ENCODE measurements around the gene TADA3. TPM values are rescaled to one million over a fixed set of nuclear protein-coding genes. Genes with fewer than 3 reads are reported as not detected.
"Not testable (repeated sequence)": the region's sequence is repeated elsewhere in the genome, so short reads cannot be mapped to it uniquely, and the experiment has no call there.

TADA3 gene
- total RNA-seq, 1 donor from 2014 or later, result 54.3 TPM

- no peaks in the 10 kb centered on the region for H3K27me3 Mint-ChIP-seq
- no peaks in the 10 kb centered on the region for H3K9me3 Mint-ChIP-seq
- no peak overlapping the region for H3K27ac Mint-ChIP-seq
- H3K36me3 Mint-ChIP-seq, result peaks cover 4% of the 10 kb centered on the region
- TF ChIP-seq, protein P1, sequence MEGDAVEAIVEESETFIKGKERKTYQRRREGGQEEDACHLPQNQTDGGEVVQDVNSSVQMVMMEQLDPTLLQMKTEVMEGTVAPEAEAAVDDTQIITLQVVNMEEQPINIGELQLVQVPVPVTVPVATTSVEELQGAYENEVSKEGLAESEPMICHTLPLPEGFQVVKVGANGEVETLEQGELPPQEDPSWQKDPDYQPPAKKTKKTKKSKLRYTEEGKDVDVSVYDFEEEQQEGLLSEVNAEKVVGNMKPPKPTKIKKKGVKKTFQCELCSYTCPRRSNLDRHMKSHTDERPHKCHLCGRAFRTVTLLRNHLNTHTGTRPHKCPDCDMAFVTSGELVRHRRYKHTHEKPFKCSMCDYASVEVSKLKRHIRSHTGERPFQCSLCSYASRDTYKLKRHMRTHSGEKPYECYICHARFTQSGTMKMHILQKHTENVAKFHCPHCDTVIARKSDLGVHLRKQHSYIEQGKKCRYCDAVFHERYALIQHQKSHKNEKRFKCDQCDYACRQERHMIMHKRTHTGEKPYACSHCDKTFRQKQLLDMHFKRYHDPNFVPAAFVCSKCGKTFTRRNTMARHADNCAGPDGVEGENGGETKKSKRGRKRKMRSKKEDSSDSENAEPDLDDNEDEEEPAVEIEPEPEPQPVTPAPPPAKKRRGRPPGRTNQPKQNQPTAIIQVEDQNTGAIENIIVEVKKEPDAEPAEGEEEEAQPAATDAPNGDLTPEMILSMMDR (conservative IDR thresholded peaks at IDR 0.05), result no peak
- DNase-seq (ENCODE audit: extremely low spot score, unreplicated experiment), result no peak
- H3K4me1 Mint-ChIP-seq (ENCODE audit: unreplicated experiment), result no peaks in the 10 kb centered on the region
- H3K4me3 Mint-ChIP-seq, result no peak overlapping the region
Observed at GRCh38 chr3:9779075-9779593, 13.1 kb downstream of the TADA3 start.

- Mint-ChIP-seq H3K27me3 (no peaks in the 10 kb centered on the region), H3K27ac (no peak overlapping the region), H3K4me1 (ENCODE audit: unreplicated experiment) (no peaks in the 10 kb centered on the region), H3K36me3 (peaks cover 4% of the 10 kb centered on the region), H3K4me3 (no peak overlapping the region), H3K9me3 (no peaks in the 10 kb centered on the region)
- DNase-seq (ENCODE audit: extremely low spot score, unreplicated experiment), result no peak
- TF ChIP-seq, protein P1 (conservative IDR thresholded peaks at IDR 0.05), result no peak
Observed at GRCh38 chr3:9778143-9779074, 13.9 kb downstream of the TADA3 start.

- no peak overlapping the region for H3K27ac Mint-ChIP-seq
- no peaks in the 10 kb centered on the region for H3K9me3 Mint-ChIP-seq
- TF ChIP-seq, protein P1 (conservative IDR thresholded peaks at IDR 0.05), result no peak
- no peaks in the 10 kb centered on the region for H3K4me1 Mint-ChIP-seq (ENCODE audit: unreplicated experiment)
- H3K4me3 Mint-ChIP-seq, result no peak overlapping the region
- DNase-seq (ENCODE audit: extremely low spot score, unreplicated experiment), result no peak
- H3K36me3 Mint-ChIP-seq, result peaks cover under 1% of the 10 kb centered on the region
- H3K27me3 Mint-ChIP-seq, result no peaks in the 10 kb centered on the region
Observed at GRCh38 chr3:9777694-9778021, 14.6 kb downstream of the TADA3 start.

GRCh38 chr3:9776896-9777693, 15.2 kb downstream of the TADA3 start:
- TF ChIP-seq, protein P1 (conservative IDR thresholded peaks at IDR 0.05), result no peak
- no peaks in the 10 kb centered on the region for H3K4me1 Mint-ChIP-seq (ENCODE audit: unreplicated experiment)
- H3K9me3 Mint-ChIP-seq, result no peaks in the 10 kb centered on the region
- no peak overlapping the region for H3K4me3 Mint-ChIP-seq
- no peak for DNase-seq (ENCODE audit: extremely low spot score, unreplicated experiment)
- H3K27me3 Mint-ChIP-seq, result no peaks in the 10 kb centered on the region
- H3K36me3 Mint-ChIP-seq, result no peaks in the 10 kb centered on the region
- H3K27ac Mint-ChIP-seq, result no peak overlapping the region

GRCh38 chr3:9771007-9771406, 21.3 kb downstream of the TADA3 start:
- H3K9me3 Mint-ChIP-seq; H3K36me3 Mint-ChIP-seq; H3K4me1 Mint-ChIP-seq (ENCODE audit: unreplicated experiment); H3K27me3 Mint-ChIP-seq; DNase-seq (ENCODE audit: extremely low spot score, unreplicated experiment); H3K27ac Mint-ChIP-seq: not testable (repeated sequence)
- peak overlapping the region; percentile 63 for H3K4me3 Mint-ChIP-seq

All from type B pancreatic cell (in vitro differentiated cells).